Right lobe of liver (tissue), 4 donors: ENCODE results near the gene FOXP1.

Experiments
- CTCF ChIP-seq, 4 donors: fragments of 200-600 bp in 3 of 4; fragments of 450-650 bp in 1 of 4; IDR thresholded peaks; one replicate each; pipeline versions ENCODE4 v1.5.1 to v1.8.0; 2016 to 2022; ENCODE audit warnings: antibody characterized with exemption in 4 of 4, mild to moderate bottlenecking in 2 of 4
- POLR2A ChIP-seq: fragments of 450-650 bp; IDR thresholded peaks from one replicate; pipeline ENCODE4 v1.6.1; 2017; ENCODE audit warnings: antibody characterized with exemption, mild to moderate bottlenecking
- donor health status: DM: no; HTN: no; CAD: no.
- donor health status: DM: no; HTN: no; CAD: no.
- donor health status: DM: no; HTN: yes; CAD: no.

DNA sequence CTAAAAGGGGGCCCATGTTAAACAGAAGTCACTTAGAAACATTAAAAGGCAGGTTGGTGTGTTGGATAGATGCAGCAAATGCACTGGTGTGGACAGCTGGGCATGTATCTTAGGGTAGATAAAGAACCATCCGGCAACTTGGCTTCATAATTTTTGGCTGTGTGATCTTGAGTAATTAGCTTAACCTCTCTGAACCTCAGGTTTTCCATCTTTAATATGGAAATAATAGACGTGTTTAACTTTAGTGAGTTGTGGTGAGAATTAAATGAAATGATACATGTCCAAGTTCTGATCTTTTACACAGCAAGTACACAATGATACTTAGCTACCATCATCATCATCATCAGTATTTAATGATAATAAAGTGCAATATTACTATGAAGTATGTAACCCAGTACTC, 330.4 kb downstream of the FOXP1 start:
- TF ChIP-seq CTCF (IDR thresholded peaks at IDR 0.05) (no peak), POLR2A (no peak)
